ENCODE data around the gene PRDM1. TPM values are rescaled to one million over a fixed set of nuclear protein-coding genes. Genes with fewer than 3 reads are reported as not detected.

The PRDM1 gene
- total RNA-seq, 1 donor from 2014 or later = 0.85 TPM

DNA sequence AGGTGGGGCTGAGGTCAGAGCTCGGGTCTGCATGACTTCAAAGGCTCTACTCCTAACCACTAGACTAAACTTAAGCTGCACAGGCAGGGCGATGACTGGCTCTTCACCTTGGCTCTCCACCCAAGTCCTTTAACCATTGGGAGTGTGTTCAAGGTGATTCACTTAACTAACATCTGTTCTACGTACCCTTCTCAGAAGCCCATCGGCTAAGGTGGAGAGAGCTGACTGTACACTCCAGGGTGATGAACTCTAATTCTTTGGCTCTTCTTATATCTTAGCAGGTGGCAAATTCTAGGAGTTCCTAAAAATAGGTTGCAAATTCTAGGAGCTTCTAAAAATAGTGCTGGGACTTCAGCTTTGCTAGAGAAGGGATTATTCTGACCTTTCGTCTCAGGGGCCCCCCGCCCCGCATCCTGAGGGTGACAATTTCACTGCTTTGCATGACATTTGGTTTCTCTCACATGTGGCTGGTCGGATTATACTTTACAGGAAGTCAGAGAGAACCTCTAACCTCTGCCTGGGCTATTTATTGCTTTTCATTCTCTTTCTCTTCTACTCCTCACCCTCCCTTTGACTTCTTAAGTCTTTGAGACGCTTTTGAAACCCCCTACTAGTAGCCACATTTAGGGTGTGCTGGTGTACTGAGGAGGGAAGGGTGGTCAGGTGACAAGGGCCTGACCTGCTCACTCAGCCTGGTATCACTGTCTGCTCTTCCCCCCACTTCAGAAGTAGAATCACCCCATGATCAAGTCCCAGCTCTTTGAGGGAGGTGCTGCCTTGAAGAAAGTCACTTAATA is 55.5 kb downstream of the PRDM1 start:
- H3K9me3 ChIP-seq (replicated peaks) = no peaks in the 10 kb centered on the region
- H3K36me3 ChIP-seq = no peaks in the 10 kb centered on the region
- no peak overlapping the region for H3K4me3 ChIP-seq
- TF ChIP-seq, protein P1, sequence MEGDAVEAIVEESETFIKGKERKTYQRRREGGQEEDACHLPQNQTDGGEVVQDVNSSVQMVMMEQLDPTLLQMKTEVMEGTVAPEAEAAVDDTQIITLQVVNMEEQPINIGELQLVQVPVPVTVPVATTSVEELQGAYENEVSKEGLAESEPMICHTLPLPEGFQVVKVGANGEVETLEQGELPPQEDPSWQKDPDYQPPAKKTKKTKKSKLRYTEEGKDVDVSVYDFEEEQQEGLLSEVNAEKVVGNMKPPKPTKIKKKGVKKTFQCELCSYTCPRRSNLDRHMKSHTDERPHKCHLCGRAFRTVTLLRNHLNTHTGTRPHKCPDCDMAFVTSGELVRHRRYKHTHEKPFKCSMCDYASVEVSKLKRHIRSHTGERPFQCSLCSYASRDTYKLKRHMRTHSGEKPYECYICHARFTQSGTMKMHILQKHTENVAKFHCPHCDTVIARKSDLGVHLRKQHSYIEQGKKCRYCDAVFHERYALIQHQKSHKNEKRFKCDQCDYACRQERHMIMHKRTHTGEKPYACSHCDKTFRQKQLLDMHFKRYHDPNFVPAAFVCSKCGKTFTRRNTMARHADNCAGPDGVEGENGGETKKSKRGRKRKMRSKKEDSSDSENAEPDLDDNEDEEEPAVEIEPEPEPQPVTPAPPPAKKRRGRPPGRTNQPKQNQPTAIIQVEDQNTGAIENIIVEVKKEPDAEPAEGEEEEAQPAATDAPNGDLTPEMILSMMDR (IDR thresholded peaks at IDR 0.05; ENCODE audit: borderline replicate concordance) = no peak
- peaks cover 16% of the 10 kb centered on the region for H3K27me3 ChIP-seq (ENCODE audit: low read depth)
- intact Hi-C loops (cut with micrococcal nuclease) = no loop called here
- peaks cover 9% of the 10 kb centered on the region for H3K4me1 ChIP-seq
- H3K27ac ChIP-seq (replicated peaks) = no peak overlapping the region
- no peak for DNase-seq

DNA sequence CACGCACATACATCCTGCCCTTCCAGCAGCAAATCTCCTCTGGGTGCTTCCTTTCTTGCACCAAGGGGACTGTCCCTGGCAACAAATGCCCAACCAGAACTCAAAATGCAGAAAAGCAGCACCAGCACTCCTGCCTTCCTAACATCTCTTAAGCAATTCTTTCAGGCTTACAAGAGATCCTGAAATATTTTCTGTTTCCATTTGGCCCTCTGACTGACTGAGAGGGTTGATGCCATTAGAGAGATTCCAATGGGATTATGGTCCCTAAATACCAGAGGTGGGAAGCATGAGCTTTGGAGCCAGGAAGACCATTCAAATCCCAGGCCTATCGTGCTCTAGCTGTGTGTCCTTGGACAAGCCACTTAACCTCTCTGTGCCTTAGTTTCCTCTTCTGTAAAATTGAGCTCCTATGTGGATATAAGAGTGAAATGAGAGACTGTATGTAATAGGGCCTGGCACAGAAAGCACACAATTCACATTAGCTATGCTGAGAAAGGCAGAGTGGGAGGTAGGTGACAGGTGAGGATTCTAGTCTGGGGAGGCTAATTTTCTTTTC is 56.8 kb downstream of the PRDM1 start:
- Histone ChIP-seq H3K36me3 (no peaks in the 10 kb centered on the region), H3K4me3 (no peak overlapping the region), H3K4me1 (peaks cover 9% of the 10 kb centered on the region), H3K27ac (replicated peaks) (no peak overlapping the region), H3K27me3 (ENCODE audit: low read depth) (peaks cover 16% of the 10 kb centered on the region), H3K9me3 (replicated peaks) (no peaks in the 10 kb centered on the region)
- DNase-seq = no peak
- TF ChIP-seq, protein P1 (IDR thresholded peaks at IDR 0.05; ENCODE audit: borderline replicate concordance) = no peak
- intact Hi-C loops (cut with micrococcal nuclease) = no loop called here

DNA sequence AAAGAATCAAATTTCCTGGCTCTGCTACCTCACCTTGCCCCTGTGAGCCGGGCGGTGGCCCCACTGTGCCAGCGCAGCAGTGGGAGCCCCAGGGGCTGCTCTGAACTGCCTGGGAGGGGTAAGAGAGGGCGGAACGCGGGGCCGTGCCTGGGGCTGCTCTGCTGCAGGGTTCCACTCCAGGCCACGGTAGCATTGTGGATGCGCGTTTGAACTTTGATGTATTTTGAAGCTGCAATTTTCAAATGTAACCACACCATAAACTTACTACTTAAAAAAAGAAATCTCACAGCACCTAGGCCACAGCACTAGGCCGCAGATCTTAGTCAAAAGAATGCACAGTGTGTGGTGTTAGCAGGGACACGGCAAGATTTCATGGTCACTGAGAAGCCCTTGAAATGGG is 57.5 kb downstream of the PRDM1 start:
- intact Hi-C loops (cut with micrococcal nuclease) = no loop called here
- peaks cover 16% of the 10 kb centered on the region for H3K27me3 ChIP-seq (ENCODE audit: low read depth)
- TF ChIP-seq, protein P1 (IDR thresholded peaks at IDR 0.05; ENCODE audit: borderline replicate concordance) = no peak
- no peaks in the 10 kb centered on the region for H3K9me3 ChIP-seq (replicated peaks)
- DNase-seq = no peak
- H3K27ac ChIP-seq (replicated peaks) = no peak overlapping the region
- H3K36me3 ChIP-seq = no peaks in the 10 kb centered on the region
- H3K4me1 ChIP-seq = peaks cover 9% of the 10 kb centered on the region
- H3K4me3 ChIP-seq = no peak overlapping the region

DNA sequence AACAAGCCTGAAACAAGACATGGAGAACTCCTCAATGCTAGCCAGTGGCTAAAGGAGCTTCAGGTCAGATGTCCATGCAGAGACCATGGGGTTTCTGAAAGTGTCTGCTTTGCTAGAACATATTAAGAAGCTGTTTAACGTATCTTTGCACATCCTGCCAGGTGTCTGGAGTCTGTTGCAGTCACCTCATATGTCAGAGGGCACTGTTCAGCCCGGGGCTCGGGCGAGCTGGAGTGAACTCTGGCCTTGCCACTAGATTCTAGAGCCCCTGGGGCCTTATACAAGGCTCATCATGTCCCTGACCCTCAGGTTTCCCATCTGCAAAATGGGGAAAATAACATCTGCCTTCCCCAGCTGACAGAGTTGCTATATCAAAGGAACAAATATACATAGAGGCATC is 59.0 kb downstream of the PRDM1 start:
- TF ChIP-seq, protein P1 (IDR thresholded peaks at IDR 0.05; ENCODE audit: borderline replicate concordance) = no peak
- Histone ChIP-seq H3K36me3 (no peaks in the 10 kb centered on the region), H3K9me3 (replicated peaks) (no peaks in the 10 kb centered on the region), H3K4me3 (no peak overlapping the region), H3K27me3 (ENCODE audit: low read depth) (peaks cover 16% of the 10 kb centered on the region), H3K4me1 (peaks cover 9% of the 10 kb centered on the region), H3K27ac (replicated peaks) (no peak overlapping the region)
- no peak for DNase-seq
- intact Hi-C loops (cut with micrococcal nuclease) = no loop called here

DNA sequence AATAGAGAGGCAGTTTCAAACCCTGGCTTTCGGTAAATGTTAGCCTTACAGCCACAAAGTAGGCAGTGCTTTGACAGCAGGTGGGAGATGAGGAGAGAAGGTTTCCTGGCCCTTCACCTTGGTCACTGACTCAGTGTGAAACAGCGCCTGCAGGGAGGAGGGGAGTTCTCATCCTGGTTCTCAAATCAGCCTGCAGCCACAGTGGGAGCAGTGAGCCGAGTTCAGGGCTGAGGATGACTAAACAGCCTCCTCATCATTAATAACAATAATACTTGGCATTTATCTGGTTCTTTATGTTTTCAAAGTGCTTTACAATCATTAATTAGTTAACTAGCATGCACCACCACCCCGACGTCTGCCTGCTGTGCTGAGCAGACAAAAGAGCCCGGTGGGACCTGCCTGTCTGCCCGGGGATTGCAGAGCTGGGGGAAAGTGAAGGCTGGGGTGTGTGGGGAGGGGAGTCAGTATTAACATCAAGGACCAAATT is 59.6 kb downstream of the PRDM1 start:
- intact Hi-C loops (cut with micrococcal nuclease) = no loop called here
- Histone ChIP-seq H3K9me3 (replicated peaks) (no peaks in the 10 kb centered on the region), H3K36me3 (no peaks in the 10 kb centered on the region), H3K4me3 (no peak overlapping the region), H3K4me1 (peaks cover 9% of the 10 kb centered on the region), H3K27me3 (ENCODE audit: low read depth) (peaks cover 16% of the 10 kb centered on the region), H3K27ac (replicated peaks) (no peak overlapping the region)
- TF ChIP-seq, protein P1 (IDR thresholded peaks at IDR 0.05; ENCODE audit: borderline replicate concordance) = no peak
- no peak for DNase-seq
